A549 (cell line): Measurements from ENCODE around the gene FASLG. TPM values are rescaled to one million over a fixed set of nuclear protein-coding genes. Genes with fewer than 3 reads are reported as not detected.

Source experiments
- ATAC-seq, 2 experiments: fragments of 200-7000 bp in 1 of 2; fragments of >200 bp in 1 of 2; cut with Nextera tagmentation in 1 of 2; cut with Tn5 transposase in 1 of 2; 3 replicates each; pipeline versions ENCODE4 v1.8.0 to v1.9.1; 2018 to 2020; ENCODE audit warnings: mild to moderate bottlenecking in 1 of 2, moderate library complexity in 1 of 2
- CTCF ChIA-PET: fragments of 300-600 bp; sonication (Branson Sonifier 250); formaldehyde crosslinking; extraction: SDS; loops from one replicate; lab custom pipeline; 2021; ENCODE audit warnings: antibody characterized with exemption, inconsistent platforms; lab: Yijun Ruan, JAX
- POLR2A ChIA-PET: fragments of 350-600 bp; formaldehyde crosslinking; extraction: SDS; loops from one replicate; lab custom pipeline; 2021; ENCODE audit warnings: antibody characterized with exemption, inconsistent platforms; lab: Yijun Ruan, JAX
- DNase-seq, 2 experiments: peaks; one replicate each; pipeline versions ENCODE4 v3.0.0 to v3.0.0-alpha.2; 2011 to 2016; ENCODE audit warnings: low read depth in 1 of 2, low spot score in 1 of 2
- FAIRE-seq: peaks from 2 replicates; lab custom pipeline; 2011; peaks lifted over from hg19 to GRCh38; lab: Jason Lieb, UNC
- H3K27ac ChIP-seq, 2 experiments: fragments of >200 bp; sonication (Bioruptor Twin); formaldehyde crosslinking; 3 replicates each; pipeline ENCODE4 v1.5.1; 2016 to 2017
- H3K4me1 ChIP-seq: fragments of >200 bp; sonication (Bioruptor Twin); formaldehyde crosslinking; 3 replicates; pipeline ENCODE4 v1.6.1; 2016
- H3K4me2 ChIP-seq: fragments of >200 bp; sonication (Bioruptor Twin); formaldehyde crosslinking; 3 replicates; pipeline ENCODE4 v1.6.1; 2016
- H3K4me3 ChIP-seq: fragments of >200 bp; sonication (Bioruptor Twin); formaldehyde crosslinking; 3 replicates; pipeline ENCODE4 v1.5.1; 2016
- H3K9me3 ChIP-seq: fragments of >200 bp; sonication (Bioruptor Twin); formaldehyde crosslinking; 3 replicates; pipeline ENCODE4 v1.6.1; 2016
- BHLHE40 ChIP-seq: IDR thresholded peaks from 2 replicates; pipeline ENCODE4 v1.6.1; 2012; ENCODE audit warnings: low read depth, low read length, inconsistent platforms
- CHD2 ChIP-seq: fragments of 150-350 bp; IDR thresholded peaks from 2 replicates; pipeline ENCODE4 v1.6.1; 2014; ENCODE audit warnings: low read length; ENCODE audit not compliant: partially characterized antibody
- CHD4 ChIP-seq: fragments of 200-600 bp; sonication (generic); IDR thresholded peaks from 2 replicates; pipeline ENCODE4 v1.6.1; 2016; ENCODE audit warnings: antibody characterized with exemption, mild to moderate bottlenecking, borderline replicate concordance
- EHF ChIP-seq: fragments of 250-450 bp; sonication (Bioruptor Pico); IDR thresholded peaks from 2 replicates; pipeline ENCODE4 v1.5.0; 2020; ENCODE audit warnings: mild to moderate bottlenecking
- ELK1 ChIP-seq: fragments of 150-350 bp; IDR thresholded peaks from 2 replicates; pipeline ENCODE4 v1.6.1; 2014; ENCODE audit warnings: low read depth, mild to moderate bottlenecking, low read length
- EP300 ChIP-seq, 2 experiments: fragments of >200 bp; sonication (Bioruptor Twin); formaldehyde crosslinking; IDR thresholded peaks; 2 replicates in 1 of 2; 3 replicates in 1 of 2; pipeline ENCODE4 v1.6.1; 2016 to 2017
- HDAC2 ChIP-seq: fragments of 200-600 bp; sonication (generic); IDR thresholded peaks from 2 replicates; pipeline ENCODE4 v1.6.1; 2016
- HEYL ChIP-seq: fragments of 250-450 bp; sonication (Bioruptor Pico); IDR thresholded peaks from 2 replicates; pipeline ENCODE4 v1.8.0; 2021; ENCODE audit warnings: mild to moderate bottlenecking, moderate library complexity
- HMGXB4 ChIP-seq: fragments of 250-450 bp; sonication (Bioruptor Pico); IDR thresholded peaks from 2 replicates; pipeline ENCODE4 v1.5.0; 2021; ENCODE audit warnings: mild to moderate bottlenecking, moderate library complexity, borderline replicate concordance
- HOXA7 ChIP-seq: fragments of 250-450 bp; sonication (Bioruptor Pico); IDR thresholded peaks from 2 replicates; pipeline ENCODE4 v1.5.0; 2020; ENCODE audit warnings: mild to moderate bottlenecking, moderate library complexity
- HOXB5 ChIP-seq: fragments of 250-450 bp; sonication (Bioruptor Pico); IDR thresholded peaks from 2 replicates; pipeline ENCODE4 v1.5.0; 2020; ENCODE audit warnings: mild to moderate bottlenecking, moderate library complexity
- JUNB ChIP-seq: fragments of >200 bp; sonication (Bioruptor Twin); formaldehyde crosslinking; IDR thresholded peaks from 2 replicates; pipeline ENCODE4 v1.6.1; 2016
- MAX ChIP-seq: IDR thresholded peaks from 2 replicates; pipeline ENCODE4 v1.6.1; 2012
- MAZ ChIP-seq: fragments of 150-350 bp; IDR thresholded peaks from 2 replicates; pipeline ENCODE4 v1.6.1; 2014; ENCODE audit warnings: antibody characterized with exemption, low read depth, low read length, borderline replicate concordance
- MYC ChIP-seq: IDR thresholded peaks from 2 replicates; pipeline ENCODE4 v1.6.1; 2012; ENCODE audit warnings: mild to moderate bottlenecking, inconsistent platforms, low read length, improper control_type of control experiment, borderline replicate concordance
- NFE2L2 ChIP-seq: fragments of 150-350 bp; conservative IDR thresholded peaks from 2 replicates; pipeline ENCODE4 v1.6.1; 2014; ENCODE audit warnings: low read length
- NPAS2 ChIP-seq: fragments of 250-450 bp; sonication (Bioruptor Pico); IDR thresholded peaks from 2 replicates; pipeline ENCODE4 v1.8.0; 2022; ENCODE audit warnings: mild to moderate bottlenecking, moderate library complexity, borderline replicate concordance
- RAD21 ChIP-seq, 2 experiments: fragments of >200 bp in 1 of 2; sonication (Bioruptor Twin) in 1 of 2; formaldehyde crosslinking in 1 of 2; IDR thresholded peaks in 1 of 2; conservative IDR thresholded peaks in 1 of 2; 2 replicates in 1 of 2; 3 replicates in 1 of 2; pipeline ENCODE4 v1.6.1; 2012 to 2018; ENCODE audit warnings: inconsistent platforms in 1 of 2
- RARB ChIP-seq: fragments of 250-450 bp; sonication (Bioruptor Pico); IDR thresholded peaks from 2 replicates; pipeline ENCODE4 v1.8.0; 2021; ENCODE audit warnings: mild to moderate bottlenecking, moderate library complexity
- RFX5 ChIP-seq: fragments of 450-650 bp; IDR thresholded peaks from 2 replicates; pipeline ENCODE4 v1.7.1; 2014; ENCODE audit warnings: antibody characterized with exemption, mild to moderate bottlenecking, moderate library complexity
- SMC3 ChIP-seq: fragments of >200 bp; sonication (Bioruptor Twin); formaldehyde crosslinking; IDR thresholded peaks from 3 replicates; pipeline ENCODE4 v1.6.1; 2018; ENCODE audit warnings: inconsistent platforms
- TP53 ChIP-seq: fragments of 250-450 bp; sonication (Bioruptor Pico); IDR thresholded peaks from 2 replicates; pipeline ENCODE4 v1.5.0; 2021; ENCODE audit warnings: mild to moderate bottlenecking, moderate library complexity
- ZFP36 ChIP-seq: fragments of 450-650 bp; IDR thresholded peaks from 2 replicates; pipeline ENCODE4 v1.6.1; 2014; ENCODE audit warnings: borderline replicate concordance; ENCODE audit not compliant: partially characterized antibody
- ZNF302 ChIP-seq: fragments of 250-450 bp; sonication (Bioruptor Pico); IDR thresholded peaks from 2 replicates; pipeline ENCODE4 v1.9.0; 2021; ENCODE audit warnings: inconsistent platforms, mild to moderate bottlenecking, moderate library complexity
- ZSCAN20 ChIP-seq: fragments of 250-450 bp; sonication (Bioruptor Pico); IDR thresholded peaks from 2 replicates; pipeline ENCODE4 v1.8.0; 2022; ENCODE audit warnings: mild to moderate bottlenecking, moderate library complexity
- WGBS: methylation state at CpG from one replicate; pipeline ENCODE4 v1.1.6; 2017; ENCODE audit errors: missing lambda C conversion rate; 5-methylcytosine and 5-hydroxymethylcytosine counted together
- polyA plus RNA-seq, 4 experiments: library from polyadenylated mRNA; depleted of rRNA in 3 of 4; stranded (reverse); fragments of >200 nt; fragmentation: RNase III in 1 of 4; extraction: RNeasy Plus Mini Kit Qiagen cat#74134 plus additional on column Dnase treatment in 1 of 4; gene quantifications; 2 replicates in 3 of 4; 3 replicates in 1 of 4; pipeline ENCODE4 v1.2.3, GENCODE V29; 2011 to 2017
- TF ChIP-seq, protein P1 (sequence below): fragments of 250-450 bp; sonication (Bioruptor Pico); IDR thresholded peaks from 2 replicates; pipeline ENCODE4 v1.5.0; 2020; ENCODE audit warnings: low read depth, mild to moderate bottlenecking, moderate library complexity

FASLG gene
- polyA plus RNA-seq, 2 of the 4 experiments (the other 2 are of a cell fraction), result not detected

GRCh38 chr1:172629170-172629569 lies 29.7 kb upstream of the FASLG start:
- Histone ChIP-seq H3K4me3 (no peak overlapping the region), H3K27ac (peak overlapping the region; percentile 76 to 83), H3K4me2 (no peak overlapping the region), H3K9me3 (no peaks in the 10 kb centered on the region), H3K4me1 (peaks cover 26% of the 10 kb centered on the region)
- POLR2A ChIA-PET, result no interaction called here
- CTCF ChIA-PET, result interaction anchor here (0.8 to 2.4 kb wide), 4 partner anchors 13 to 91 kb away, joined by 4 to 5 read pairs (median 4); no protein-coding TSS in a partner anchor
- no peak for TF ChIP-seq RAD21 (conservative IDR thresholded peaks at IDR 0.05 in 1 of 2, IDR thresholded peaks at IDR 0.05 in 1 of 2)
- TF ChIP-seq RARB (CRISPR knock-in tag), result no peak
- TF ChIP-seq ELK1, result no peak
- no peak for TF ChIP-seq HDAC2
- TF ChIP-seq JUNB, result no peak
- no peak for TF ChIP-seq NPAS2
- TF ChIP-seq EP300 (IDR thresholded peaks at IDR 0.05), result no peak
- TF ChIP-seq HOXA7 (CRISPR knock-in tag), result no peak
- TF ChIP-seq CHD4, result no peak
- TF ChIP-seq MAZ, result no peak
- no peak for TF ChIP-seq MAX
- FAIRE-seq (no peak), DNase-seq (no peak), ATAC-seq (no peak)
- WGBS, result 85% methylated on average over 2 of the region's 2 CpGs

DNA sequence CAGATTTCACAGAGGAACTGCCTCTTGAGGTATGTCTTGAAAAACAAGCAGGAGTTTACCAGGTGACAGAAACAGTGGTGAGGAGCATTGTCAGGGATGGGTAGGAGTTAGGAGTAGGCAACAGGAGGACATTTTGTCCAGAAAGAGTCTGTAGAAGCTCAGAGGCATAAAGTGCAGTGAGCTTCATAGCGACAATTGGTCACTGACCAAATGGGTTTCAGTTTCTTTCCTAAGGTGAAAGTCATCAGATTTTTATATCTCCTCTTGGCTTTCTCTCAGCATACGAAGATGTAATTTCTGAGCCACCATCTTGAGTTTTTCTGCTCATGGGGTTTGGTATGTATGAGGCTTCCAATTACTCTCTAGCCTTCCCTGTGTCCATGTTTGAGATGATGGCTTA lies 29.3 kb upstream of the FASLG start:
- peak; percentile 37 to 54; a peak in 5 of 6 replicates for ATAC-seq
- no peak for DNase-seq
- FAIRE-seq, result no peak
- peak overlapping the region; percentile 76 to 83 for H3K27ac ChIP-seq
- TF ChIP-seq EHF (CRISPR knock-in tag) (no peak), SMC3 (no peak), HEYL (CRISPR knock-in tag) (no peak), ZFP36 (no peak), MYC (no peak), ZNF302 (CRISPR knock-in tag) (no peak), NFE2L2 (no peak), ELK1 (no peak), ZSCAN20 (no peak), TP53 (no peak), RAD21 (conservative IDR thresholded peaks at IDR 0.05 in 1 of 2, IDR thresholded peaks at IDR 0.05 in 1 of 2) (no peak), HMGXB4 (CRISPR knock-in tag) (no peak), RFX5 (no peak), CHD2 (no peak), HOXB5 (CRISPR knock-in tag) (no peak), BHLHE40 (no peak)
- TF ChIP-seq, protein P1, sequence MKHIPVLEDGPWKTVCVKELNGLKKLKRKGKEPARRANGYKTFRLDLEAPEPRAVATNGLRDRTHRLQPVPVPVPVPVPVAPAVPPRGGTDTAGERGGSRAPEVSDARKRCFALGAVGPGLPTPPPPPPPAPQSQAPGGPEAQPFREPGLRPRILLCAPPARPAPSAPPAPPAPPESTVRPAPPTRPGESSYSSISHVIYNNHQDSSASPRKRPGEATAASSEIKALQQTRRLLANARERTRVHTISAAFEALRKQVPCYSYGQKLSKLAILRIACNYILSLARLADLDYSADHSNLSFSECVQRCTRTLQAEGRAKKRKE (CRISPR knock-in tag), result no peak
- no peak overlapping the region for H3K4me3 ChIP-seq
- H3K9me3 ChIP-seq, result no peaks in the 10 kb centered on the region
- CTCF ChIA-PET, result interaction anchor here (0.8 to 2.4 kb wide), 4 partner anchors 13 to 90 kb away, joined by 4 to 5 read pairs (median 4); no protein-coding TSS in a partner anchor
- H3K4me2 ChIP-seq, result peak overlapping the region; percentile 75
- H3K4me1 ChIP-seq, result peaks cover 26% of the 10 kb centered on the region
- WGBS, result 88% methylated on average over 2 of the region's 2 CpGs
- POLR2A ChIA-PET, result interaction anchor here (0.6 kb wide), 1 partner anchor 1225 kb away, joined by 4 read pairs; no protein-coding TSS in a partner anchor
